Right lung (tissue), 5 donors: Measurements from ENCODE around the gene KAT14. TPM values are rescaled to one million over a fixed set of nuclear protein-coding genes. Genes with fewer than 3 reads are reported as not detected.
A peak's percentile ranks its signal among the peaks of the same experiment; 100 is the strongest.
"Not testable (repeated sequence)": the region's sequence is repeated elsewhere in the genome, so short reads cannot be mapped to it uniquely, and the experiment has no call there.

Experiments
- DNase-seq, 2 donors: peaks; one replicate each; pipeline ENCODE4 v3.0.0-alpha.2; 2013
- polyA plus RNA-seq, 5 donors: library from polyadenylated mRNA; unstranded; fragments of 120-200 nt; gene quantifications; one replicate each; pipeline versions ENCODE4 v1.2.1 to v1.2.3, GENCODE V29; 2013; ENCODE audit warnings: inconsistent platforms in 1 of 5, low replicate concordance in 1 of 5; ENCODE audit not compliant: insufficient read length in 5 of 5, insufficient read depth in 1 of 5

The KAT14 gene
- polyA plus RNA-seq, 5 donors: 16.4 to 24.7 (median 23.1) TPM

GRCh38 chr20:18213002-18213401, 75.3 kb downstream of the KAT14 start:
- DNase-seq: no peak

GRCh38 chr20:18215566-18215965, 77.9 kb downstream of the KAT14 start:
- no peak for DNase-seq

DNA sequence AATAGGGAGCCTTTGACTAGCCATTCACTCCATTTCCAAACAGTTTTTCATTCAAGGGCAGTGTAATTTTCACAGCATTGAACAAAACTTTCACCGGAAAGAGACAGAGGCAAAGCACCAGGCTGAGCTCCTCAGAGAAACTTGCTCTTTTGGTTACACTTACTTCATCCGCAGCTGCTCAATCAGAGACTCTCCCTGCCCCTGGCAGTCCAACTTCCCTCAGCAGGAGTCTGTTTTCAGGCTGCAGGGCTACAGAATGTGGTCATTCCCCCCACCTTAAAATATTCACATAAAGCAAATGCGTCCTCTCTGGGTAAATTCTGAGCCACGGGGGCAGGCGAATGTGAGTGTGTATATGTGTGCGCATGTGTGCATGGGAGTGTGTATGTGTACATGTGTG, 80.6 kb downstream of the KAT14 start:
- DNase-seq: no peak

- DNase-seq: no peak
Observed at GRCh38 chr20:18223409-18223808, 85.7 kb downstream of the KAT14 start.

DNA sequence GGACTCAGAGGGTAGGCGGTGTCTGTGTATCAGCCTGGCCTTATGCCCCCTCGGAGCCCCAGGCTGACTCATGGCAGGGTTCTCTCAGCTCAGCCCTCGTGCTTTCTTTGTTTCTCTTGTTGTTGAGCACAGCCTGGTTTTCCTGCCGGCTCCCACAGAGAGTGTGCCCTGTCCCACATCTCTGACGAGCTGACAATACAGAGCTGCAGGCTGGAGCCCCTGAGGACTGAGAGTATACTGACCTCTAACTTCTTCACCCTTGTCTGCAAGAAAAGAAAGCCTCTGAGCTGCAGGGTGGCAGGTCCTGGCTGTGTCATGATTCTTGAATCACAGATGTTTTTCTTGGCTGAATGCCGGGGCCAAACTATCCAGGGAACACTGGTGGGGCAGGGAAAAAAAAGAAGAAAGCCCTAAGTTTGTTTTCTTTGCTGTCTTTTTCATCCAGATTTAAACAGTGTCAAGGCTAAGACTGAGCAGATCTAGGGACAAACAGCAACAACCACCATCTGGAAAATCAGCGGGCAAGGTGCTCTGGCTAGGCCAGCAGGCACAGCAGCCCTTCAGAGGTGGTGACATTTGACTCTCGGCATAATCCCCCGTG, 87.4 kb downstream of the KAT14 start:
- peak; percentile 14 to 19 for DNase-seq

DNA sequence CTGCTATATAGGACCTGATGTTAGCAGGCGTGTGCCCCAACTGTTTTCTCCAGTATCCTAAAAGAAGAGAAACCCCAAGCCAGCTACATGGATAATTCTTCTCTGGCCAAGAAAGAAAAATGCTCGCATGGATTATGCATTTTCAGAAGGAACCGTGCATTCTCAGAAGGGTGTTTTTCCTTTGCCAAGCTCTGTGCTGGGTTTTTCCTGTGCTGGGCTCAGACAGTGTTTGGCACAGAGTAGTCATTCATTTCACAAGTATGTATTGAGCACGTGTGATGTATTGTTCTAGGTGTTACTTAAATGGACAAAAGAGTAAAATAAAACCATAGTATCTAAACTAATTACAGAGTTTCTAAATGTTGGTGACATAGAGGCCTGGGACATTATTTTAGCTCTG, 88.0 kb downstream of the KAT14 start:
- DNase-seq: no peak

GRCh38 chr20:18226741-18227140, 89.1 kb downstream of the KAT14 start:
- not testable (repeated sequence) for DNase-seq

DNA sequence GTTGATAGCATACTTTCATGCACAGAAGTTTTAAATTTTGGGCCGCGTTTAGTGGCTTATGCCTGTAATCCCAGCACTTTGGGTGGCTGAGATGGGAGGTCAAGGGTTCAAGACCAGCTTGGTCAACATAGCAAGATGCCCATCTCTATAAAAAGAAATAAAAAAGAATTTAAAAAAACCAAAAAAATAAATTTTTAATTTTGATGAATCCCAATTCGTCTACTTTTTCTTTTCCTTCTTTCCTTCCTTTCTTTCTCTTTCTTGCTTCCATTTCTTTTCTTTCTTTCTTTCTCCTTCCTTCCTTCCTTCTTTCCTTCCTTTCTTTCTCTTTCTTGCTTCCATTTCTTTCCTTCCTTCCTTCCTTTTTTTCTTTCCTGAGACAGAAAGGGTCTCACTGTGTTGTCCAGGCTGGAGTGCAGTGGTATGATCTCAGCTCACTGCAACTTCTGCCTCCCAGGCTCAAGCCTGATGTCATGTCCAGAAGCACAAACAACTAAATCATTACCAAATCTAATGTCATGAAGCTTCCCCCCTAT, 95.8 kb downstream of the KAT14 start:
- no peak for DNase-seq

Other genes starting within 250 kb of the KAT14 start
- gene SNX5, start 169.1 kb upstream of the KAT14 start, polyA plus RNA-seq: 100 to 1,000 TPM; 207 to 304 (median 265) TPM
- gene MGME1, start 168.8 kb upstream of the KAT14 start, polyA plus RNA-seq: 10 to 100 TPM; 26.1 to 47.2 (median 34.2) TPM
- gene OVOL2, start 79.9 kb upstream of the KAT14 start, polyA plus RNA-seq: 10 to 100 TPM in 1 of 5 donors, 1 to 10 TPM in 4; 6.7 to 10.3 (median 8.1) TPM
- 10 to 100 TPM; 10.9 to 13.0 (median 12.1) TPM for gene PET117, start within 50 bp of the KAT14 start, polyA plus RNA-seq
- gene ZNF133, start 150.7 kb downstream of the KAT14 start, polyA plus RNA-seq: 10 to 100 TPM; 28.3 to 38.1 (median 33.5) TPM